Measurements from ENCODE around the gene ARID1B. TPM values are rescaled to one million over a fixed set of nuclear protein-coding genes. Genes with fewer than 3 reads are reported as not detected.

The ARID1B gene
- polyA plus RNA-seq, 1 donor = 48.5 TPM

GRCh38 chr6:157079771-157080170, 302.6 kb downstream of the ARID1B start:
- H3K4me1 ChIP-seq (ENCODE audit: control insufficient read depth, insufficient read depth, low read length) = no peaks in the 10 kb centered on the region
- H3K36me3 ChIP-seq (ENCODE audit: control insufficient read depth, insufficient read depth, low read length) = peaks cover 3% of the 10 kb centered on the region
- H3K27me3 ChIP-seq (ENCODE audit: control insufficient read depth, insufficient read depth, low read length) = no peaks in the 10 kb centered on the region
- no peak overlapping the region for H3K4me3 ChIP-seq (ENCODE audit: low read length)
- no peak overlapping the region for H3K27ac ChIP-seq (ENCODE audit: low read length)
- no peak for DNase-seq
- no peaks in the 10 kb centered on the region for H3K9me3 ChIP-seq (ENCODE audit: control insufficient read depth, low read depth, low read length)
- 100% methylated on average over 2 of the region's 3 CpGs for WGBS (ENCODE audit: insufficient coverage, low lambda C conversion rate)

- Histone ChIP-seq H3K36me3 (ENCODE audit: control insufficient read depth, insufficient read depth, low read length) (peaks cover 6% of the 10 kb centered on the region), H3K27me3 (ENCODE audit: control insufficient read depth, insufficient read depth, low read length) (no peaks in the 10 kb centered on the region), H3K4me1 (ENCODE audit: control insufficient read depth, insufficient read depth, low read length) (no peaks in the 10 kb centered on the region), H3K4me3 (ENCODE audit: low read length) (no peak overlapping the region), H3K9me3 (ENCODE audit: control insufficient read depth, low read depth, low read length) (no peaks in the 10 kb centered on the region), H3K27ac (ENCODE audit: low read length) (no peak overlapping the region)
- DNase-seq = no peak
These were observed 303.8 kb downstream of the ARID1B start for GRCh38 chr6:157080986-157081391.

GRCh38 chr6:157083343-157083742, 306.2 kb downstream of the ARID1B start:
- Histone ChIP-seq H3K27me3 (ENCODE audit: control insufficient read depth, insufficient read depth, low read length) (no peaks in the 10 kb centered on the region), H3K36me3 (ENCODE audit: control insufficient read depth, insufficient read depth, low read length) (peaks cover 16% of the 10 kb centered on the region), H3K4me1 (ENCODE audit: control insufficient read depth, insufficient read depth, low read length) (no peaks in the 10 kb centered on the region), H3K9me3 (ENCODE audit: control insufficient read depth, low read depth, low read length) (no peaks in the 10 kb centered on the region), H3K4me3 (ENCODE audit: low read length) (no peak overlapping the region), H3K27ac (ENCODE audit: low read length) (no peak overlapping the region)
- 100% methylated on average over 3 of the region's 7 CpGs for WGBS (ENCODE audit: insufficient coverage, low lambda C conversion rate)
- DNase-seq = no peak

- WGBS (ENCODE audit: insufficient coverage, low lambda C conversion rate) = no CpG with 5 or more reads among the region's 6 CpGs
- Histone ChIP-seq H3K4me1 (ENCODE audit: control insufficient read depth, insufficient read depth, low read length) (no peaks in the 10 kb centered on the region), H3K27ac (ENCODE audit: low read length) (no peak overlapping the region), H3K9me3 (ENCODE audit: control insufficient read depth, low read depth, low read length) (no peaks in the 10 kb centered on the region), H3K36me3 (ENCODE audit: control insufficient read depth, insufficient read depth, low read length) (peaks cover 27% of the 10 kb centered on the region), H3K4me3 (ENCODE audit: low read length) (no peak overlapping the region), H3K27me3 (ENCODE audit: control insufficient read depth, insufficient read depth, low read length) (no peaks in the 10 kb centered on the region)
- DNase-seq = no peak
These were observed 309.5 kb downstream of the ARID1B start for GRCh38 chr6:157086632-157087031.

GRCh38 chr6:157087974-157088373, 310.8 kb downstream of the ARID1B start:
- Histone ChIP-seq H3K27ac (ENCODE audit: low read length) (no peak overlapping the region), H3K4me3 (ENCODE audit: low read length) (no peak overlapping the region), H3K36me3 (ENCODE audit: control insufficient read depth, insufficient read depth, low read length) (peaks cover 27% of the 10 kb centered on the region), H3K4me1 (ENCODE audit: control insufficient read depth, insufficient read depth, low read length) (no peaks in the 10 kb centered on the region), H3K27me3 (ENCODE audit: control insufficient read depth, insufficient read depth, low read length) (no peaks in the 10 kb centered on the region), H3K9me3 (ENCODE audit: control insufficient read depth, low read depth, low read length) (no peaks in the 10 kb centered on the region)
- WGBS (ENCODE audit: insufficient coverage, low lambda C conversion rate) = 100% methylated on average over 1 of the region's 2 CpGs
- DNase-seq = no peak

GRCh38 chr6:157088841-157089240, 311.7 kb downstream of the ARID1B start:
- H3K27ac ChIP-seq (ENCODE audit: low read length) = no peak overlapping the region
- no CpG with 5 or more reads among the region's 3 CpGs for WGBS (ENCODE audit: insufficient coverage, low lambda C conversion rate)
- no peak overlapping the region for H3K4me3 ChIP-seq (ENCODE audit: low read length)
- H3K36me3 ChIP-seq (ENCODE audit: control insufficient read depth, insufficient read depth, low read length) = peaks cover 27% of the 10 kb centered on the region
- no peak for DNase-seq
- H3K4me1 ChIP-seq (ENCODE audit: control insufficient read depth, insufficient read depth, low read length) = no peaks in the 10 kb centered on the region
- H3K9me3 ChIP-seq (ENCODE audit: control insufficient read depth, low read depth, low read length) = no peaks in the 10 kb centered on the region
- H3K27me3 ChIP-seq (ENCODE audit: control insufficient read depth, insufficient read depth, low read length) = no peaks in the 10 kb centered on the region

GRCh38 chr6:157089258-157089657, 312.1 kb downstream of the ARID1B start:
- no peaks in the 10 kb centered on the region for H3K9me3 ChIP-seq (ENCODE audit: control insufficient read depth, low read depth, low read length)
- no peak overlapping the region for H3K4me3 ChIP-seq (ENCODE audit: low read length)
- peaks cover 27% of the 10 kb centered on the region for H3K36me3 ChIP-seq (ENCODE audit: control insufficient read depth, insufficient read depth, low read length)
- no peaks in the 10 kb centered on the region for H3K27me3 ChIP-seq (ENCODE audit: control insufficient read depth, insufficient read depth, low read length)
- H3K4me1 ChIP-seq (ENCODE audit: control insufficient read depth, insufficient read depth, low read length) = no peaks in the 10 kb centered on the region
- H3K27ac ChIP-seq (ENCODE audit: low read length) = no peak overlapping the region
- no peak for DNase-seq
- 40% methylated on average over 1 of the region's 3 CpGs for WGBS (ENCODE audit: insufficient coverage, low lambda C conversion rate)

GRCh38 chr6:157089851-157090250, 312.7 kb downstream of the ARID1B start:
- 50% methylated on average over 1 of the region's 9 CpGs for WGBS (ENCODE audit: insufficient coverage, low lambda C conversion rate)
- Histone ChIP-seq H3K4me1 (ENCODE audit: control insufficient read depth, insufficient read depth, low read length) (no peaks in the 10 kb centered on the region), H3K4me3 (ENCODE audit: low read length) (no peak overlapping the region), H3K9me3 (ENCODE audit: control insufficient read depth, low read depth, low read length) (no peaks in the 10 kb centered on the region), H3K27ac (ENCODE audit: low read length) (no peak overlapping the region), H3K36me3 (ENCODE audit: control insufficient read depth, insufficient read depth, low read length) (peaks cover 24% of the 10 kb centered on the region), H3K27me3 (ENCODE audit: control insufficient read depth, insufficient read depth, low read length) (no peaks in the 10 kb centered on the region)
- DNase-seq = no peak

- Histone ChIP-seq H3K4me3 (ENCODE audit: low read length) (no peak overlapping the region), H3K27me3 (ENCODE audit: control insufficient read depth, insufficient read depth, low read length) (no peaks in the 10 kb centered on the region), H3K36me3 (ENCODE audit: control insufficient read depth, insufficient read depth, low read length) (peaks cover 21% of the 10 kb centered on the region), H3K27ac (ENCODE audit: low read length) (no peak overlapping the region), H3K4me1 (ENCODE audit: control insufficient read depth, insufficient read depth, low read length) (no peaks in the 10 kb centered on the region), H3K9me3 (ENCODE audit: control insufficient read depth, low read depth, low read length) (no peaks in the 10 kb centered on the region)
- no CpG with 5 or more reads among the region's 9 CpGs for WGBS (ENCODE audit: insufficient coverage, low lambda C conversion rate)
- no peak for DNase-seq
These were observed 313.6 kb downstream of the ARID1B start for GRCh38 chr6:157090736-157091135.

- Histone ChIP-seq H3K27me3 (ENCODE audit: control insufficient read depth, insufficient read depth, low read length) (no peaks in the 10 kb centered on the region), H3K36me3 (ENCODE audit: control insufficient read depth, insufficient read depth, low read length) (peaks cover 21% of the 10 kb centered on the region), H3K4me1 (ENCODE audit: control insufficient read depth, insufficient read depth, low read length) (peaks cover 3% of the 10 kb centered on the region), H3K4me3 (ENCODE audit: low read length) (no peak overlapping the region), H3K27ac (ENCODE audit: low read length) (no peak overlapping the region), H3K9me3 (ENCODE audit: control insufficient read depth, low read depth, low read length) (no peaks in the 10 kb centered on the region)
- WGBS (ENCODE audit: insufficient coverage, low lambda C conversion rate) = no CpG with 5 or more reads among the region's 2 CpGs
- no peak for DNase-seq
These were observed 314.1 kb downstream of the ARID1B start for GRCh38 chr6:157091243-157091642.

- peaks cover 18% of the 10 kb centered on the region for H3K36me3 ChIP-seq (ENCODE audit: control insufficient read depth, insufficient read depth, low read length)
- no peaks in the 10 kb centered on the region for H3K27me3 ChIP-seq (ENCODE audit: control insufficient read depth, insufficient read depth, low read length)
- H3K27ac ChIP-seq (ENCODE audit: low read length) = no peak overlapping the region
- H3K9me3 ChIP-seq (ENCODE audit: control insufficient read depth, low read depth, low read length) = no peaks in the 10 kb centered on the region
- no peak overlapping the region for H3K4me3 ChIP-seq (ENCODE audit: low read length)
- no CpG with 5 or more reads among the region's 6 CpGs for WGBS (ENCODE audit: insufficient coverage, low lambda C conversion rate)
- no peak for DNase-seq
- H3K4me1 ChIP-seq (ENCODE audit: control insufficient read depth, insufficient read depth, low read length) = peaks cover 10% of the 10 kb centered on the region
These were observed 314.8 kb downstream of the ARID1B start for GRCh38 chr6:157091856-157092460.
